HL-60/S4 (cell line): ENCODE measurements around the gene NMNAT2.
"Not testable (repeated sequence)": the region's sequence is repeated elsewhere in the genome, so short reads cannot be mapped to it uniquely, and the experiment has no call there.

ENCODE experiments used
- in situ Hi-C: fragments of 300-500 bp; cut with MboI; formaldehyde crosslinking; loops from 2 replicates; pipeline ENCODE4 v1.14.3; 2022; ENCODE audit warnings: low sequenced_read_pairs

The NMNAT2 gene

GRCh38 chr1:183241471-183241870, 176.7 kb downstream of the NMNAT2 start:
- in situ Hi-C loops = no loop called here

GRCh38 chr1:183240853-183241252, 177.3 kb downstream of the NMNAT2 start:
- in situ Hi-C loops = not testable (repeated sequence)

GRCh38 chr1:183240526-183240825, 177.7 kb downstream of the NMNAT2 start:
- in situ Hi-C loops = no loop called here

GRCh38 chr1:183239793-183240525, 178.2 kb downstream of the NMNAT2 start:
- in situ Hi-C loops = no loop called here

GRCh38 chr1:183239220-183239742, 178.9 kb downstream of the NMNAT2 start:
- in situ Hi-C loops = no loop called here

- in situ Hi-C loops = no loop called here
These were observed 180.1 kb downstream of the NMNAT2 start for GRCh38 chr1:183238071-183238470.

- in situ Hi-C loops = no loop called here
These were observed 181.1 kb downstream of the NMNAT2 start for GRCh38 chr1:183237046-183237445.

GRCh38 chr1:183236158-183236725, 181.9 kb downstream of the NMNAT2 start:
- in situ Hi-C loops = no loop called here

- in situ Hi-C loops = no loop called here
These were observed 182.7 kb downstream of the NMNAT2 start for GRCh38 chr1:183235503-183235902.

GRCh38 chr1:183234660-183235476, 183.3 kb downstream of the NMNAT2 start:
- in situ Hi-C loops = no loop called here

- in situ Hi-C loops = no loop called here
These were observed 185.1 kb downstream of the NMNAT2 start for GRCh38 chr1:183233113-183233512.

GRCh38 chr1:183231545-183231944, 186.6 kb downstream of the NMNAT2 start:
- in situ Hi-C loops = no loop called here

GRCh38 chr1:183230413-183230812, 187.8 kb downstream of the NMNAT2 start:
- in situ Hi-C loops = no loop called here

GRCh38 chr1:183228347-183229220, 189.6 kb downstream of the NMNAT2 start:
- in situ Hi-C loops = no loop called here

GRCh38 chr1:183227422-183228346, 190.5 kb downstream of the NMNAT2 start:
- in situ Hi-C loops = no loop called here

GRCh38 chr1:183226963-183227362, 191.2 kb downstream of the NMNAT2 start:
- in situ Hi-C loops = no loop called here

GRCh38 chr1:183226361-183226760, 191.8 kb downstream of the NMNAT2 start:
- in situ Hi-C loops = no loop called here

- in situ Hi-C loops = no loop called here
These were observed 194.7 kb downstream of the NMNAT2 start for GRCh38 chr1:183223467-183223866.

GRCh38 chr1:183222909-183223308, 195.3 kb downstream of the NMNAT2 start:
- in situ Hi-C loops = no loop called here

GRCh38 chr1:183219616-183220009, 198.6 kb downstream of the NMNAT2 start:
- in situ Hi-C loops = no loop called here
